Spleen (tissue), 7 donors: ENCODE data around the gene SDSL.

Experiments used
- POLR2A ChIP-seq, 3 donors: fragments of 450-650 bp; IDR thresholded peaks; one replicate each; pipeline ENCODE4 v1.5.1; 2017; ENCODE audit warnings: antibody characterized with exemption in 3 of 3, mild to moderate bottlenecking in 1 of 3
- POLR2AphosphoS5 ChIP-seq, 3 donors: sonication (generic); formaldehyde crosslinking; IDR thresholded peaks; one replicate each; pipeline ENCODE4 v1.5.1; 2017; ENCODE audit warnings: antibody characterized with exemption in 3 of 3
- TF ChIP-seq, protein P1 (sequence below), 11 experiments: fragments of 200-600 bp in 7 of 11; fragments of 450-650 bp in 4 of 11; sonication (generic) in 4 of 11; IDR thresholded peaks in 8 of 11; conservative IDR thresholded peaks in 3 of 11; 1 replicate in 7 of 11; 2 replicates in 4 of 11; pipeline versions ENCODE4 v1.4.0 to v1.8.0; 2016 to 2021; ENCODE audit warnings: antibody characterized with exemption in 11 of 11, inconsistent platforms in 4 of 11, mild to moderate bottlenecking in 1 of 11
- donor health status: DM: no; HTN: no; CAD: no; lungs with moderate emphysema.
- donor health status: DM: no; HTN: no; CAD: no.
- donor health status: DM: no; HTN: no; CAD: no.

DNA sequence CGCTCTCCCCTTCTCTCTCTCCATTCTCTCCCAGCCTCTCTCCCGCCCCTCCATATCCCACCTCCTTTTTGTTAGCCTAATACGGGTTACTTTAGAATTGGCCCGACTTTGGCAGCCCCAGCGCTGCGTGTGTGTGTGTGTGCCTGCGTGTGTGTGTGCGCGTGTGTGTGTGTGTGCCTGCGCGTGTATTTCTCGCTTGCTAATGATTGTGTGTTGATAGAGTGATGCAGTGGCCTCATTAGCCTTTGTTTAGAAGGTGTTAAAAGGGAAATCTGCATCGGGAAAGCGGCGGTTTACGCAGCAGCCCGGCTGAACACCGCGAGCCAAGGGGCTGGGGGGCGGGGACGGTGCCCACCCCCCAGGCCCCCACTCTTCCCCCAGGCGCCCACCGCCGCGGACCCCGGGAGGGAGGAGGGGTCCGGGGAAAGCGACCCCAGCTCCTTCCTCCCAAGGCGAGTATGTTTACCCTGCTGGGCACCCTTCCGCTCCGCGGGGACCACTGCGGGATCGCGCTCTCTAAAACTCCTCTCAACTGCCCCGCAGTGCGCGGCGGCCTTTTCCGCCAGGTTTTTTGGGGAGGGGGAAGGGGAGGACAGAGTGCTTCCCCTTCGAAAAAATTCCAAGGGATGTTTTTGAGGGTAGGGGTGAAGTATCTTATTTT, 56.3 kb downstream of the SDSL start:
- TF ChIP-seq, protein P1, sequence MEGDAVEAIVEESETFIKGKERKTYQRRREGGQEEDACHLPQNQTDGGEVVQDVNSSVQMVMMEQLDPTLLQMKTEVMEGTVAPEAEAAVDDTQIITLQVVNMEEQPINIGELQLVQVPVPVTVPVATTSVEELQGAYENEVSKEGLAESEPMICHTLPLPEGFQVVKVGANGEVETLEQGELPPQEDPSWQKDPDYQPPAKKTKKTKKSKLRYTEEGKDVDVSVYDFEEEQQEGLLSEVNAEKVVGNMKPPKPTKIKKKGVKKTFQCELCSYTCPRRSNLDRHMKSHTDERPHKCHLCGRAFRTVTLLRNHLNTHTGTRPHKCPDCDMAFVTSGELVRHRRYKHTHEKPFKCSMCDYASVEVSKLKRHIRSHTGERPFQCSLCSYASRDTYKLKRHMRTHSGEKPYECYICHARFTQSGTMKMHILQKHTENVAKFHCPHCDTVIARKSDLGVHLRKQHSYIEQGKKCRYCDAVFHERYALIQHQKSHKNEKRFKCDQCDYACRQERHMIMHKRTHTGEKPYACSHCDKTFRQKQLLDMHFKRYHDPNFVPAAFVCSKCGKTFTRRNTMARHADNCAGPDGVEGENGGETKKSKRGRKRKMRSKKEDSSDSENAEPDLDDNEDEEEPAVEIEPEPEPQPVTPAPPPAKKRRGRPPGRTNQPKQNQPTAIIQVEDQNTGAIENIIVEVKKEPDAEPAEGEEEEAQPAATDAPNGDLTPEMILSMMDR (IDR thresholded peaks at IDR 0.05 in 8 of 11, conservative IDR thresholded peaks at IDR 0.05 in 3 of 11), result no peak
- TF ChIP-seq POLR2A (IDR thresholded peaks at IDR 0.05), result no peak
- TF ChIP-seq POLR2AphosphoS5 (IDR thresholded peaks at IDR 0.05), result no peak
